Measurements from ENCODE around the gene S100A7A. TPM values are rescaled to one million over a fixed set of nuclear protein-coding genes. Genes with fewer than 3 reads are reported as not detected.

The S100A7A gene
- total and polyA plus RNA-seq, 12 donors, result not detected

GRCh38 chr1:153470707-153471106, 54.4 kb downstream of the S100A7A start:
- H3K27me3 ChIP-seq, result no peaks in the 10 kb centered on the region
- no peak for ATAC-seq
- DNase-seq, result no peak
- H3K4me3 ChIP-seq, result no peak overlapping the region
- intact Hi-C loops (cut with DNase I), result no loop called here
- no peak overlapping the region for H3K27ac ChIP-seq
- H3K36me3 ChIP-seq, result no peaks in the 10 kb centered on the region
- H3K9me3 ChIP-seq, result peaks cover 0 to 20% (median 5%) of the 10 kb centered on the region in 11 donors
- TF ChIP-seq CTCF (IDR thresholded peaks at IDR 0.05), result no peak
- peaks cover 0 to 21% (median 15%) of the 10 kb centered on the region in 9 donors for H3K4me1 ChIP-seq

Other genes with a start within 250 kb of the S100A7A start
- gene LELP1, start 213.1 kb upstream of the S100A7A start, total RNA-seq, result not detected
- not detected for gene LELP1, start 213.1 kb upstream of the S100A7A start, polyA plus RNA-seq
- gene PRR9, start 198.9 kb upstream of the S100A7A start, total RNA-seq, result not detected
- gene PRR9, start 198.9 kb upstream of the S100A7A start, polyA plus RNA-seq, result not detected
- gene LORICRIN, start 156.8 kb upstream of the S100A7A start, total RNA-seq, result not detected
- gene LORICRIN, start 156.8 kb upstream of the S100A7A start, polyA plus RNA-seq, result not detected
- not detected for gene PGLYRP3, start 103.6 kb upstream of the S100A7A start, total RNA-seq
- gene PGLYRP3, start 103.6 kb upstream of the S100A7A start, polyA plus RNA-seq, result not detected
- not detected for gene PGLYRP4, start 67.7 kb upstream of the S100A7A start, total RNA-seq
- not detected for gene PGLYRP4, start 67.7 kb upstream of the S100A7A start, polyA plus RNA-seq
- 100 to 1,000 TPM in 3 of 10 donors, 10 to 100 TPM in 6, 1 to 10 TPM in 1; 9.9 to 182 (median 36.0) TPM for gene S100A9, start 58.7 kb upstream of the S100A7A start, total RNA-seq
- 100 to 1,000 TPM; 111 to 177 TPM for gene S100A9, start 58.7 kb upstream of the S100A7A start, polyA plus RNA-seq
- 10 to 100 TPM in 1 of 10 donors, 1 to 10 TPM in 6, under 1 TPM in 2, not detected in 1; 0.49 to 12.9 (median 1.9) TPM for gene S100A12, start 40.9 kb upstream of the S100A7A start, total RNA-seq
- gene S100A12, start 40.9 kb upstream of the S100A7A start, polyA plus RNA-seq, result 1 to 10 TPM; 4.6 to 6.2 TPM
- 100 to 1,000 TPM in 1 of 10 donors, 10 to 100 TPM in 7, 1 to 10 TPM in 2; 6.2 to 105 (median 24.5) TPM for gene S100A8, start 25.4 kb upstream of the S100A7A start, total RNA-seq
- gene S100A8, start 25.4 kb upstream of the S100A7A start, polyA plus RNA-seq, result 10 to 100 TPM; 73.6 to 79.2 TPM
- not detected for gene S100A7, start 44.1 kb downstream of the S100A7A start, total RNA-seq
- under 1 TPM in 1 of 2 donors, not detected in 1; 0.20 TPM for gene S100A7, start 44.1 kb downstream of the S100A7A start, polyA plus RNA-seq
- 100 to 1,000 TPM; 237 to 385 (median 294) TPM for gene S100A6, start 119.5 kb downstream of the S100A7A start, total RNA-seq
- gene S100A6, start 119.5 kb downstream of the S100A7A start, polyA plus RNA-seq, result 1,000 to 10,000 TPM in 1 of 2 donors, 100 to 1,000 TPM in 1; 630 to 2,261 TPM
- gene S100A5, start 124.4 kb downstream of the S100A7A start, total RNA-seq, result not detected
- not detected for gene S100A5, start 124.4 kb downstream of the S100A7A start, polyA plus RNA-seq
- gene S100A4, start 129.3 kb downstream of the S100A7A start, total RNA-seq, result 100 to 1,000 TPM in 2 of 10 donors, 10 to 100 TPM in 8; 29.4 to 166 (median 68.1) TPM
- gene S100A4, start 129.3 kb downstream of the S100A7A start, polyA plus RNA-seq, result 100 to 1,000 TPM; 196 to 755 TPM
- gene S100A3, start 132.7 kb downstream of the S100A7A start, total RNA-seq, result 1 to 10 TPM in 3 of 10 donors, under 1 TPM in 1, not detected in 6; 0.30 to 2.9 (median 1.9) TPM
- 1 to 10 TPM; 2.4 to 6.3 TPM for gene S100A3, start 132.7 kb downstream of the S100A7A start, polyA plus RNA-seq
- gene S100A2, start 149.3 kb downstream of the S100A7A start, total RNA-seq, result 1 to 10 TPM in 9 of 10 donors, not detected in 1; 1.2 to 4.5 (median 3.1) TPM
- gene S100A2, start 149.3 kb downstream of the S100A7A start, polyA plus RNA-seq, result 1 to 10 TPM; 2.2 to 7.4 TPM
- 10 to 100 TPM; 28.8 to 68.2 (median 40.2) TPM for gene S100A16, start 196.6 kb downstream of the S100A7A start, total RNA-seq
- 100 to 1,000 TPM in 1 of 2 donors, 10 to 100 TPM in 1; 98.6 to 176 TPM for gene S100A16, start 196.6 kb downstream of the S100A7A start, polyA plus RNA-seq
- 1 to 10 TPM; 1.7 to 7.3 (median 4.6) TPM for gene S100A14, start 199.8 kb downstream of the S100A7A start, total RNA-seq
- gene S100A14, start 199.8 kb downstream of the S100A7A start, polyA plus RNA-seq, result 1 to 10 TPM in 1 of 2 donors, under 1 TPM in 1; 0.80 to 4.1 TPM
- gene S100A13, start 211.0 kb downstream of the S100A7A start, total RNA-seq, result 100 to 1,000 TPM; 101 to 150 (median 125) TPM
- gene S100A13, start 211.0 kb downstream of the S100A7A start, polyA plus RNA-seq, result 100 to 1,000 TPM; 173 to 335 TPM
- gene S100A1, start 211.9 kb downstream of the S100A7A start, total RNA-seq, result 1,000 to 10,000 TPM; 1,287 to 3,035 (median 2,343) TPM
- 1,000 to 10,000 TPM in 1 of 2 donors, 100 to 1,000 TPM in 1; 685 to 2,765 TPM for gene S100A1, start 211.9 kb downstream of the S100A7A start, polyA plus RNA-seq
- 10 to 100 TPM; 67.4 to 95.5 (median 77.8) TPM for gene CHTOP, start 217.5 kb downstream of the S100A7A start, total RNA-seq
- gene CHTOP, start 217.5 kb downstream of the S100A7A start, polyA plus RNA-seq, result 10 to 100 TPM; 61.6 to 76.2 TPM
- gene SNAPIN, start 242.2 kb downstream of the S100A7A start, total RNA-seq, result 10 to 100 TPM; 56.7 to 83.3 (median 73.4) TPM
- gene SNAPIN, start 242.2 kb downstream of the S100A7A start, polyA plus RNA-seq, result 10 to 100 TPM; 38.6 to 54.4 TPM

All from heart right ventricle (tissue), 16 donors.